Keratinocyte (primary cell): ENCODE data around the gene PTPN18. TPM values are rescaled to one million over a fixed set of nuclear protein-coding genes. Genes with fewer than 3 reads are reported as not detected.

Source experiments
- DNase-seq: peaks from one replicate; pipeline ENCODE4 v3.0.0-alpha.2; 2011; ENCODE audit warnings: low read depth, missing footprints, low spot score
- FAIRE-seq: peaks from 2 replicates; lab custom pipeline; 2011; peaks lifted over from hg19 to GRCh38; lab: Jason Lieb, UNC
- H2AFZ ChIP-seq: 2 replicates; pipeline ENCODE4 v1.6.0; 2012; ENCODE audit warnings: low read length, control low read depth, inconsistent platforms; ENCODE audit not compliant: control insufficient read depth
- H3K27ac ChIP-seq: 2 replicates; pipeline ENCODE4 v1.5.1; 2011; ENCODE audit warnings: low read length; ENCODE audit not compliant: control insufficient read depth, insufficient read depth
- H3K27me3 ChIP-seq: 3 replicates; pipeline ENCODE4 v1.6.0; 2011; ENCODE audit warnings: low read length; ENCODE audit not compliant: control insufficient read depth, insufficient read depth; ENCODE audit errors: extremely low read depth
- H3K36me3 ChIP-seq, 2 experiments: 2 replicates in 1 of 2; 3 replicates in 1 of 2; pipeline ENCODE4 v1.5.1; 2011; ENCODE audit warnings: low read length in 2 of 2, mild to moderate bottlenecking in 1 of 2; ENCODE audit not compliant: control insufficient read depth in 2 of 2, insufficient read depth in 2 of 2; ENCODE audit errors: extremely low read depth in 1 of 2
- H3K4me1 ChIP-seq: 3 replicates; pipeline ENCODE4 v1.5.1; 2011; ENCODE audit warnings: low read length; ENCODE audit not compliant: control insufficient read depth, insufficient read depth; ENCODE audit errors: extremely low read depth
- H3K4me2 ChIP-seq: 3 replicates; pipeline ENCODE4 v1.6.0; 2011; ENCODE audit warnings: low read depth, low read length; ENCODE audit not compliant: control insufficient read depth, insufficient read depth; ENCODE audit errors: extremely low read depth
- H3K4me3 ChIP-seq, 3 experiments: fragments of 200-600 bp in 1 of 3; sonication (generic) in 1 of 3; 2 replicates in 2 of 3; 3 replicates in 1 of 3; pipeline ENCODE4 v1.5.1; 2011 to 2016; ENCODE audit warnings: low read length in 3 of 3, mild to moderate bottlenecking in 3 of 3, control low read depth in 2 of 3, inconsistent platforms in 1 of 3, low read depth in 1 of 3, mixed read lengths in 1 of 3, mixed run types in 1 of 3, moderate library complexity in 1 of 3; ENCODE audit not compliant: control insufficient read depth in 2 of 3, insufficient read depth in 2 of 3; ENCODE audit errors: extremely low read depth in 1 of 3
- H3K79me2 ChIP-seq: 2 replicates; pipeline ENCODE4 v1.6.0; 2012; ENCODE audit warnings: low read length; ENCODE audit not compliant: control insufficient read depth, insufficient read depth
- H3K9ac ChIP-seq: 3 replicates; pipeline ENCODE4 v1.6.0; 2011; ENCODE audit warnings: low read length; ENCODE audit not compliant: control insufficient read depth, insufficient read depth; ENCODE audit errors: extremely low read depth
- H3K9me1 ChIP-seq: 3 replicates; pipeline ENCODE4 v1.6.0; 2011; ENCODE audit warnings: low read length; ENCODE audit not compliant: control insufficient read depth, insufficient read depth; ENCODE audit errors: extremely low read depth
- H3K9me3 ChIP-seq: 2 replicates; pipeline ENCODE4 v1.5.1; 2012; ENCODE audit warnings: low read depth, low read length; ENCODE audit not compliant: control insufficient read depth
- H4K20me1 ChIP-seq: 3 replicates; pipeline ENCODE4 v1.6.0; 2011; ENCODE audit warnings: low read length; ENCODE audit not compliant: control insufficient read depth, insufficient read depth; ENCODE audit errors: extremely low read depth
- CTCF ChIP-seq, 3 experiments: IDR thresholded peaks in 1 of 3; conservative IDR thresholded peaks in 1 of 3; optimal IDR thresholded peaks in 1 of 3; 2 replicates in 2 of 3; 3 replicates in 1 of 3; pipeline versions ENCODE3 to v1.5.1; 2011; ENCODE audit warnings: low read length in 3 of 3, mild to moderate bottlenecking in 3 of 3, moderate library complexity in 2 of 3, control low read depth in 1 of 3, inconsistent platforms in 1 of 3; ENCODE audit not compliant: insufficient read depth in 2 of 3; ENCODE audit errors: extremely low read depth in 1 of 3
- EZH2 ChIP-seq: IDR thresholded peaks from one replicate; pipeline ENCODE4 v1.6.1; 2012; ENCODE audit warnings: inconsistent platforms, mild to moderate bottlenecking, low read length, moderate library complexity
- dilution Hi-C: fragments of 300-500 bp; cut with MboI; formaldehyde crosslinking; loops from one replicate; pipeline ENCODE4 v1.7.0; 2020; ENCODE audit warnings: low sequenced_read_pairs; ENCODE audit not compliant: extremely low pct_ligation_motif_present
- polyA plus RNA-seq, 5 experiments: library from polyadenylated mRNA; depleted of rRNA in 3 of 5; stranded (reverse) in 3 of 5; stranded (forward) in 1 of 5; unstranded in 1 of 5; fragments of >200 nt; gene quantifications; 1 replicate in 1 of 5; 2 replicates in 3 of 5; 3 replicates in 1 of 5; pipeline versions ENCODE4 v1.2.1 to v1.2.3, GENCODE V29; 2011 to 2012; ENCODE audit warnings: missing spikeins in 2 of 5, low read depth in 1 of 5, low replicate concordance in 1 of 5

The PTPN18 gene
- polyA plus RNA-seq, 1 donor (not counting 4 experiments of a cell fraction or from before 2014, with no cell fraction given): 9.6 TPM

- no peak for DNase-seq
Observed at GRCh38 chr2:130369311-130369964, 13.6 kb downstream of the PTPN18 start.

GRCh38 chr2:130369965-130370341 lies 14.1 kb downstream of the PTPN18 start:
- no peak overlapping the region for H3K9ac ChIP-seq
- H4K20me1 ChIP-seq: no peaks in the 10 kb centered on the region
- H3K4me3 ChIP-seq: no peak overlapping the region
- dilution Hi-C loops: no loop called here
- peaks cover 0 to 3% of the 10 kb centered on the region in 2 experiments for H3K36me3 ChIP-seq
- H3K27me3 ChIP-seq: no peaks in the 10 kb centered on the region
- H2AFZ ChIP-seq: no peak overlapping the region
- H3K9me1 ChIP-seq: no peaks in the 10 kb centered on the region
- FAIRE-seq (no peak), DNase-seq (no peak)
- H3K9me3 ChIP-seq: no peaks in the 10 kb centered on the region
- H3K79me2 ChIP-seq: no peaks in the 10 kb centered on the region
- TF ChIP-seq EZH2: no peak
- TF ChIP-seq CTCF (optimal IDR thresholded peaks at IDR 0.05 in 1 of 3, IDR thresholded peaks at IDR 0.05 in 1 of 3, conservative IDR thresholded peaks at IDR 0.05 in 1 of 3; ENCODE audit: extremely low read depth in 1 of 3, insufficient read depth in 2 of 3, low read length in 3 of 3): no peak
- H3K4me2 ChIP-seq: no peak overlapping the region
- peaks cover 3% of the 10 kb centered on the region for H3K4me1 ChIP-seq
- H3K27ac ChIP-seq: no peak overlapping the region

More at GRCh38 chr2:130369311-130369964, 13.6 kb downstream of the PTPN18 start:
- FAIRE-seq: no peak
- TF ChIP-seq CTCF (optimal IDR thresholded peaks at IDR 0.05 in 1 of 3, IDR thresholded peaks at IDR 0.05 in 1 of 3, conservative IDR thresholded peaks at IDR 0.05 in 1 of 3; ENCODE audit: extremely low read depth in 1 of 3, insufficient read depth in 2 of 3, low read length in 3 of 3) (no peak), EZH2 (no peak)
- no peak overlapping the region for H3K27ac ChIP-seq
- dilution Hi-C loops: no loop called here
- no peak overlapping the region for H2AFZ ChIP-seq
- peaks cover 3% of the 10 kb centered on the region for H3K4me1 ChIP-seq
- no peaks in the 10 kb centered on the region for H3K27me3 ChIP-seq
- H3K9me3 ChIP-seq: no peaks in the 10 kb centered on the region
- no peak overlapping the region for H3K9ac ChIP-seq
- no peaks in the 10 kb centered on the region for H3K9me1 ChIP-seq
- no peaks in the 10 kb centered on the region for H4K20me1 ChIP-seq
- no peaks in the 10 kb centered on the region for H3K79me2 ChIP-seq
- peaks cover 0 to 3% of the 10 kb centered on the region in 2 experiments for H3K36me3 ChIP-seq
- H3K4me2 ChIP-seq: no peak overlapping the region
- H3K4me3 ChIP-seq: no peak overlapping the region
